ENCODE measurements around the gene PDZK1. TPM values are rescaled to one million over a fixed set of nuclear protein-coding genes. Genes with fewer than 3 reads are reported as not detected.
"Not testable (repeated sequence)": the region's sequence is repeated elsewhere in the genome, so short reads cannot be mapped to it uniquely, and the experiment has no call there.

Gene PDZK1
- polyA plus RNA-seq (2012; ENCODE audit: insufficient read depth, insufficient read length) = not detected

DNA sequence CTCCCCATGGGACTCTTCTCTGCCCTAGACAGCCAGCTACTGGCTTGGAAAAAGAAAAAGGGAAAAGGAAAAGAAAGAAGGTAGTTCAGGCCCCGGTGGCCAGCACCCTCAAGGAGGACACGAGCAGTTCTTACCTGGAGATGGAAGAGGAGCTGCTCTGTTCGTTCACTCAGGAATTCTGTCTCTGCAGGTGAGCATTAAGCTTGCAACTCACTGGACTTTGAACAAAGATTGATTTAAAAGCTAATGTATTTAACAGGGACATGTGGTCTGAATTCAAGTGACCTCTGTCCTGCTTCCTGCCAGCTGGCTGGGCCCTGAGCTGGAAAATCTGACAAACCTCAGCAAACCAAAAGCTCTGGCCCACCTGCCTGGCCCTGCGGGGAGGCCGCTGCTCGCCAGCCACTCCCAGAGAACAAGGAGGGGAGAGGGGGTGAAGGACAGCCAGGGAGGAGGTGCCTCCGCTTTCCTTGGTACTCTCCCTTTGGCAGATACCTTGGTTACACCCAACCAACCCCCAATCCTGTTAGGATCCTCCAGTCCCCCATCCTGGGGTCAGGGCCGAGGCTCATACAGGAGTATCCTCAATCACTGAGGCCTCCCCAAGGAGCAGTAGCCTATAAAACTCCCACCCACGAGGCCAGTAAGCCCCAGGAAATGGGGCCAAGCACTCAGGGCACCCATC, at the start of gene PDZK1:
TSS of gene PDZK1 (minus strand) at position 186 of the 685 bp plus-strand sequence. CDS start 19,347 bp downstream, outside the sequence.
- DNase-seq (ENCODE audit: low read depth, low spot score) = no peak
- no peak within 1 kb of the TSS for H3K4me3 ChIP-seq (ENCODE audit: low read length)

DNA sequence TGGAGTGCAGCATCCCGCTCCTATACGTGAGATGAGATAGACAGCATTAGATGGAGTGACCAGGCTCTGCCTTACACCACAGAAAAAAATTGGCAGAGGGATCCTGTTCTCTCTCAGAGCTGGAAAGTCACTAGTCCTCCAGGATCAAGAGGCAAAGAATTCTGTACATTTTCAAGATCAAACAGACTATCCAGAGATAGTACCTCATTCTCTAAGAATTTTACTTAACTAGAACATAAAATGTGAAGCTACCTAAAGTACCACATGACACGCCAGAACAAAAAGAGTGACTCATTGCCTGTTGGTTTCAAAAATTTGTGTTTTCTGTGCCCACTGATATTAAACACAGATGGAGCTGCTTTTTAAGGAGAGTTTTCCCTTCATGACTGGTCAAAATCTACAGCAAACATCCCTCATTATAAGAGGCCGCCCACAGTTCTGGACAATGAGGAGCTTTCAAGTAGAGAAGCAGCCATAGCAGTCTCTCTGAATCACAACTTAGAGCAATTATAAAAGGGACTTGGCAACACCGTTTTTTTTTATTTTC, 44.4 kb upstream of the PDZK1 start:
- DNase-seq (ENCODE audit: low read depth, low spot score) = no peak
- H3K4me3 ChIP-seq (ENCODE audit: low read length) = no peak overlapping the region

DNA sequence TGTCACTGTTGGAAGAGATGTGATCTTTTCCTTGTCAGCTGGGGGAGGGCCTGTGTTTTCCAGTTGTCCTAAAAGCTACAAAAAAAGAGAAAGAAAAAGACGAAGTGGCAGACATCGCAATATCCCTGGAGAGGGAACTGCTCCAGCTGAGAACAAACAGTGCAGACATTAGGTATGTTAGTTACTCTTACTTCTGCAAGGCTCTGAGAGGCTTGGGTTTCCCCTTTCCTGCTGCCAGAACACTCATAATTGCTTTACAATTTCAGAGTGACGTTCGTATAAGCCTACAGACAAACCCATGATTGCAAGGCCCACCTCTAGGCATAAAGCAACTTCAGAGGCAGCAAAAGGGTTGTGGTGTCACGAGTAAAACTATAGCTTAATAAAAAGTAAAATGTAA, 43.3 kb upstream of the PDZK1 start:
- no peak overlapping the region for H3K4me3 ChIP-seq (ENCODE audit: low read length)
- no peak for DNase-seq (ENCODE audit: low read depth, low spot score)

DNA sequence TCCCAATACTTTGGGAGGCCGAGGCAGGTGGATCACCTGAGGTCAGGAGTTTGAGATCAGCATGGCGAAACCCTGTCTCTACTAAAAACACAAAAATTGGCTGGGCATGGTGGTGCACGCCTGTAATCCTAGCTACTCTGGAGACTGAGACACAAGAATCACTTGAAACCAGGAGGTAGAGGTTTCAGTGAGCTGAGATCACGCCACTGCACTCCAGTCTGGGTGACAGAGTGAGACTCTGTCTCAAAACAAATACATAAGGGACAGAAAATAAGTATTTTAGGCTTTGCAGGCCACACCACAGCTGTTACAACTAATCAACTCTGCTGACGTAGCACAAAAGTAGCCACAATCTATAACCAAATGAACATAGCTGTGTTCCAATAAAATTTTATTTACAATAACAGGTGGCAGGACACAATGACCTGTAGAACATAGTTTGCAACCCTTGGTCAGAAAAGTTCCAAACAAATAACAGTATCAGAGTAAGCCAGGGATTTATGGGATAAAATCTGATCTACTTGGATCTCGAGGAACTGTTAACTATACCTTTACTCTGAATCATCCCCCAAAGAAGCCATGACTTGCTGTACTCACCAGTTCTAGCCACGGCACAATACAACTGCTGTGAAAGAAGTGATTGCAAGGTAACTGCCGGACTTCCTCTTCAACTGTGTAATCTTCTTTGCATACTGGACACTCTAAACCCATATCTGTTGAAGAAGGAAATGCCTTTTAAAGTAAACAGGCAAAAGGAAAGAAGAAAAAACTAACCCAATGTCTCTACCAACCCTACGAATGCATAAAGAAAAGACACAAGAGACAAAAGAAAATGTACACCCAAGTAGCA, 40.5 kb upstream of the PDZK1 start:
- no peak overlapping the region for H3K4me3 ChIP-seq (ENCODE audit: low read length)
- DNase-seq (ENCODE audit: low read depth, low spot score) = no peak

DNA sequence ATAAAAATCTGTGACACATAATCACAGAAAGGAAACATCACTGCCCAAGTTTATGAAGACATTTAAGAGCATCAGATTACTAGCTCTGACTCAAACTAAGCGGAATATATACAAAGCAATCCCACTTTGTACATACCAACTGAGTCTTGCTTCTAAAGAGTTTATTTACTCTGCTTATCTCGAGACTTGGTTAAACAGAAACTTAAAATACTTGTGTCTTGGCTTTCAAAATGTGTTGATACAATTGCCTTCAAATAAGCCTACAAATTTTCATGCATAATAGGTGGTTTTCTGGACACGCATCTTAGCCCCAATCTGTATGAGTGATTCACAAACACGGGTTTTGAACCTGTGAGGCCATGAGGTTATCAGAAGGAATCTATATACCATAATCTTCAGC, 33.1 kb upstream of the PDZK1 start:
- no peak for DNase-seq (ENCODE audit: low read depth, low spot score)

DNA sequence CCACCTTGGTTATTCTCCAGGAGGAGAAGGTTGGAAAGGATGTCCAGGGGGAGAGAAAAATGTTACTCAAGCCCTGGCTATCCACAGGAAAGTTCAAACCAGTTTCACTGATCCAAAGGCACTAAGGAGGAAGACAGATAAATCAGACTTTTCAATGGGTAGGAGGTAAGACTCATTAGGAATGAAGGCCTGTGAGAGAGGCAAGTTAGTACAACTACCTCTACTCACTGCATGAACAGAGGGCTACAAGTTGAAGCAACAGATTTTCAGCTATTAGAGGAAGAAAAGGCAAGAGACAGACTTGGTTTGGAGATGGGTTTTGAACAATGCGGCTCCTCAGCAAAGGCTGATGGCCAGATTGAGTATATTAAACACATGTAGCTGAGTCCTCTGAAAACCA, 29.0 kb upstream of the PDZK1 start:
- no peak for DNase-seq (ENCODE audit: low read depth, low spot score)
- no peak overlapping the region for H3K4me3 ChIP-seq (ENCODE audit: low read length)

More for the DNA sequence above, 33.1 kb upstream of the PDZK1 start:
- no peak overlapping the region for H3K4me3 ChIP-seq (ENCODE audit: low read length)

DNA sequence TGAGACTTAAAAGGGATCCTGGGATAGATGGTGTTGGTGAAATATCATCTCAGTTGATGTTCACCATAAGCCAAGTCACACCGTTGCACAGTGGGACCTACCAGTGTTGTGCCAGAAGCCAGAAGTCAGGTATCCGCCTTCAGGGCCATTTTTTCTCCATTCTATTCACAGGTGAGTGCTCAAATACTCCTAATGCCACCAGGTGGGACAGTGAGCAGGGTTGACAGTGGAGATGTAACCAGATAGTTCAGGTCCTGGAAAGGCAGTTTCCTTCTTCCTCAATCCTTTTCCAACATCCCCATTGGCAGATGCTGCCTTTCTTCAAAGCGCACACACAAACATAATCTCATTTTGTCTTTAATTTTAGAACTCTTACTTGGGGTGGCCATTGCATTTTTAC, 23.7 kb upstream of the PDZK1 start:
- H3K4me3 ChIP-seq (ENCODE audit: low read length) = no peak overlapping the region
- DNase-seq (ENCODE audit: low read depth, low spot score) = no peak

DNA sequence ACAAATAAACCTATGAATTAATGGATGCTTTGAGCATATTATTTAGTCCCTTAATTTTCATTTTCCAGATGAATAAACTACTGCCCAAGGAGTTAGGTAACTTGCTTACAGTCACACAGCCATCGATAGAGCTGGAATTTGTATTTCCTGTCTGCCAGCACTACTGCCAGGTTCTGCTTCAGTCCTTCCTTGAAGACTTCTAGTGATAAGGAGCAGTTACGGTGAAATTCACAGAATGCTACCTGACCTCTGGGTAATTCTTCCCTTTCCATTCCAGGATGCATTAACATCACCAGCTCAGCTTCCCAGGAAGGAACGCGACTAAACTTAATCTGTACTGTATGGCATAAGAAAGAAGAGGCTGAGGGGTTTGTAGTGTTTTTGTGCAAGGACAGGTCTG, 23.3 kb upstream of the PDZK1 start:
- no peak for DNase-seq (ENCODE audit: low read depth, low spot score)
- H3K4me3 ChIP-seq (ENCODE audit: low read length) = no peak overlapping the region

DNA sequence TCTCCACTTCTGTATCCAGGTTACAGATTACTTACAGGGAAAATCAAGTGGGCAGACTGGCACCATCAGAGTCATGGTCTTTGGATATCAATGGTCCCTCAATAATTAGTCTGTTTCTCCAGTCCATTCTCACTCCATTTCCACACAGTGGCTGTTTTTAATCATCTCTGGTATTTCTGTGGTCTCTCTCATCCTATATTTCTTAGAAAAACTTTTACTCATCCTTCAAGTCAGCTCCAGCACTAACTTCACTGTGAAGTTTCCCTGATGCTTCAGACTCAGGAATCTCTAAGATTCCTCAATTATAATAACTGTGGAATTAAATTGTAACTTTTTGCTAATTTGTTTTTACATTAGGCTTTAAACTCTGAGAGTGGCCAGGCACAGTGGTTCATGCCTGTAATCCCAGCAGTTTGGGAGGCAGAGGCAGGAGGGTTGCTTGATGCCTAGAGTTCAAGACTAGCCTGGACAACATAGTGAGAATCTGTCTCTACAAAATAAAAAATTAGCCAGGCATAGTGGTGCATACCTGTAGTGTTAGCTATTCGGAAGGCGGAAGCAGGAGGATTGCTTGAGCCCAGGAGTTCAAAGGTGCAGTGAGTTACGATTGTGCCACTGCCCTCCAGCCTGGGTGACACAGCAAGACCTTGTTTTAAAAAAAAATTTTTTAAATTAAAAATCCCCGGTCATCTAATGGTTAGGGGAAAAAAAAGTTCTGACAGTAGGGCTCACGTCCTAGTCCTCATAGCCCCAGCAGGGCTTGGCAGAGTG, 22.7 kb upstream of the PDZK1 start:
- no peak for DNase-seq (ENCODE audit: low read depth, low spot score)
- no peak overlapping the region for H3K4me3 ChIP-seq (ENCODE audit: low read length)

DNA sequence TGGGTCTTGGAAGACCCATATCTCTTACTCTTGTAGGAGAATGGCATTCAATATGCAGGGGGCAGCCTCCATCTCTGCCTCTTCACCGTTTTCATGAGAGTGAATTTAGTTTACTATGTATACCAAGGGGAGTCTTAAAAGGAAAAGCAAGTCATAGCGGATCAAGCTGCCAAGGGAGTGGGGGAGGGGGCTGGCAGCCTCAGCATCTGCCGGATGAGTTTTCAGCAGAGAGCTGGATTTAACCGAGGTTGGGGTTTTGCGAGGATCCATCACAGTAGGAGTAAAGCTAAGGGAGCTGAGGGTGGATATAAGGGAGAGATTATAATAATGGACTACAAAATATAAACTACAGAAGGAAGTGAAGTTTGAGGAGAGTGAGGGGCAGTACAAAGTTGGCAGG, 22.0 kb upstream of the PDZK1 start:
- H3K4me3 ChIP-seq (ENCODE audit: low read length) = no peak overlapping the region
- no peak for DNase-seq (ENCODE audit: low read depth, low spot score)

DNA sequence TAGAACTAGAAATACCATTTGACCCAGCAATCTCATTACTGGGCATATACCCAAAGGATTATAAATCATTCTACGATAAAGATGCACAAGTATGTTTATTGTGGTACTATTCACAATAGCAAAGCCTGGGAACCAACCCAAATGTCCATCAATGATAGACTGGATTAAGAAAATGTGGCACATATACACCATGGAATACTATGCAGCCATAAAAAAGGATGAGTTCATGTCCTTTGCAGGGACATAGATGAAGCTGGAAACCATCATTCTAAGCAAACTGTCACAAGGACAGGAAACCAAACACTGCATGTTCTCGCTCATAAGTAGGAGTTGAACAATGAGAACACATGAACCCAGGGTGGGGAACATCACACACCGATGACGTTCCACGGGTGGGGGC, 19.0 kb upstream of the PDZK1 start:
- H3K4me3 ChIP-seq (ENCODE audit: low read length); DNase-seq (ENCODE audit: low read depth, low spot score): not testable (repeated sequence)

DNA sequence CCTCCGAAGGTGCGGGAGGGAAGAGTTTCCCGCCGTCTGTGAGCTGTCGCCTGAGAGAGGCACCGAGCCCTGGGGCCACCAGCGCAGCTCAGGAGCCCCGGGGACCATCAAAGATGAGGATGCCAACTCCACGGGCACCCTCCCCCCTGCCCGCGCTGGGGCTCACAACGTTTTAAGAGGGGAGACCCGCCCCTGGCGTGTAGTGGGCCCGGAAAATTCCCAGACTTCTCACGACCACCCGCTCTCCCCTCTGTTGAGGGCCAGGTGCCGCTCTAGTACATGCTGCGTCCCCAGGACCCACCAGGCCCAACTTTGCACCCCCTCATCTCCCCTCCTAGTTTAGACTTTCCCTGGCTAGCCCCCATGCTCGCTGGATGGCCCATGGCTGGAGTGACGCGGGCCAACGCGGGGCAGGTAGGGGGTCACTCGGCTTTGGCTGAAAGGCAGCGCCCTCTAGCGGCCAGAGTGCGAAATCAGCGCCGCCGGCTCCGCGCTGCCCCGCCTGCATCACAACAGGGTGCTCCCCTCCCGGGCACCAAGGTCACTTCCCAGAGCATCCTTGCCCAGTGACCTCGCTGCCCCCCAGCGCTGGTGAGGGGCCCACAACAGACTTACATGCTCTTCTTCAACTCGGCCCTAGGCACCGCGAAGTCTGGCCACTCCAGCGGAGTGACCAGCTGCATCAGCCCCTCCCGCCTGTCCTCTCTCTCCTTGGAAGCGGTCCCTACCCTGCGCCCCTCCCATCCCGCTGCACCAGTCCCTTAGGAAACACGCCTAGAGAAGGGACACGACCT, 13.9 kb upstream of the PDZK1 start:
- no peak overlapping the region for H3K4me3 ChIP-seq (ENCODE audit: low read length)
- no peak for DNase-seq (ENCODE audit: low read depth, low spot score)

DNA sequence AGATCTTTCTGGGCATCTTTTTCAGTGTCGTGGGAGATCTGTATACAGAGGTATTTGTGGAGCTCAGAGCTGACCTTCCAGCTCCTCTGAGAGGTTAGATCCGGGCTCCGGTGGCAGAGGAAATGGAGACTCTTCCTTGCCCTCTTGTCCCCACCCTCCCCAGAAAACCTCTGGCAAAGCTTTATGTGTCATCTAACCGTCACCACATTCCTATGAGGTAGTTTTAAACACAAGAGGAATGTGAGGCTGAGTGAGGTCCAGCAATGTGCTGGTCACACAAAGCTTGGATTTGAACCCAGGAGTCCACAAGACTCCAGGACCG, 13.3 kb upstream of the PDZK1 start:
- no peak overlapping the region for H3K4me3 ChIP-seq (ENCODE audit: low read length)

DNA sequence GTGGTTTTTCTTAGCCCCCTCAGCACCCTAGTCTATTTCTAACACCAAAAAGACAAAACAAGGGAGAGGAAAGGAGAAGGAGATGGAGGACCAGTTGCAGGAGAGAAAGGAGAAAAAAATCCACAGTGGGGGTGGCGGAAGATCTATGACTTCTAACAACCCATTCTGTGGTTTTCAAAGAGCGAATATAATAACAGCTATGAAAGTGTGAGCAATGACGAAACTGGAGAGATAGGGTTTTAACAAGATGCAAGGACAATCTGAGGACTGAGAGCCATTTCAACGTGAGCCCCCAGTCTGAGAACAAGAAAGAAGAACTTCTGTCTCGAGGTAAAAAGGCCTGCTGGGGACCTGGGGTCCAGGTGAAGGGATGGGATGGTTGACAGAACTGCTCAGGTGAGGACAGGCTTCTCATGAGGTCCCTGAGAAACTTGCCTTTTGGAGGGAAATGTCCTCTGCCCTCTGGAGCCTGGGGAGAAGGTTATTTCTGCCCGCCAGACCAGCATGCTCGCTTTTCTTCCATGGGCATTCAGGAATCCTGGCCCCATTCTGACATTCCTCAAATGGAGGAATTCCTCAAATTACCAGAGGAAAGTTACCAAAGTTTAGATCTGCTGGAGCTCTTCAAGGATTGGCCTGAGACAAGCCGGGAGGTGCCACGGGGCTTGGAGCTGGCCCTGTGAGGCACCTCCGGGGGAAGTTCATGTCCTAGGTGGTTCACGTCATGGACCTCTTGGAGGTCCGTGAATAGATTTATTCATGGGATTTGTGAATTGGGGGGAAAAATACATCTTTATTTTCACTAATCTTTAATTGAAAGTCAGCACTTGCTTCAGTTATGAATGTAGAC, 12.3 kb upstream of the PDZK1 start, which contains the start of gene CD160:
TSS of gene CD160 (plus strand) at position 270 of the 850 bp plus-strand sequence. CDS start 8,829 bp downstream, outside the sequence.
- H3K4me3 ChIP-seq (ENCODE audit: low read length) = no peak within 1 kb of the TSS
- DNase-seq (ENCODE audit: low read depth, low spot score) = no peak

More for the DNA sequence above, 13.3 kb upstream of the PDZK1 start:
- DNase-seq (ENCODE audit: low read depth, low spot score) = no peak

DNA sequence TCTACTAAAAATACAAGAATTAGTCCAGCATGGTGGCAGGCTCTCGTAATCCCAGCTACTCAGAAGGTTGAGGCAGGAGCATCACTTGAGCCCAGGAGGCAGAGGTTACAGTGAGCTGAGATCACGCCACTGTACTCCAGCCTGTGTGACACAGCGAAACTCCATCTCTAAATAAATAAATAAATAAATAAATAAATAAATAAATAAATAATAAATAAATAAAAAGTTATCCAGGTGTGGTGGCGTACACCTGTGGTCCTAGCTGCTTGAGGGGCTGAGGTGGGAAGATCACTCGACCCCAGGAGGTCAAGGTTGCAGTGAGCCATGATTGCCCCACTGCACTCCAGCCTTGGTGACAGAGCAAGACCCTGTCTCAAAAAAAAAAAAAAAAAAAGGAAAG, 11.3 kb upstream of the PDZK1 start:
- DNase-seq (ENCODE audit: low read depth, low spot score) = not testable (repeated sequence)

DNA sequence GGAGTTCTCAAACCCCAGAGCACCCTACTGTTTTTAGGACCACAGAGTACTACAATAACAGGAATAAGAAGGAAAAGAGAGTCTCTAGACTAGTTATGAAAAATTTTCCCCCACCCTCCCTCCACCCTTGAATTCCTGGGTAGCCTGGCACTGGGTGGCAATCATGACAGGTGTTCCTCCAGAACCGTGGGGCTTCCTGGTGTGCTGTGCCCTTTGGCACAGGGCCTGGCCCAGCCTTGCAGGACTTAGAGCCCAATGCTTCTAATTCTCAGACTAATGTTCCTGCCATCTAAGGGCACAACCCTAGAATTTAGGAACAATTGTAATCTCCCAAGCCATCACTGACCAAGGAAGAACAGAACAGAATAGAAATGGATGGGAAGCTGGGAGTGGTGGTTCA, 10.7 kb upstream of the PDZK1 start:
- DNase-seq (ENCODE audit: low read depth, low spot score) = no peak
- no peak overlapping the region for H3K4me3 ChIP-seq (ENCODE audit: low read length)

More for the DNA sequence above, 11.3 kb upstream of the PDZK1 start:
- H3K4me3 ChIP-seq (ENCODE audit: low read length) = not testable (repeated sequence)

DNA sequence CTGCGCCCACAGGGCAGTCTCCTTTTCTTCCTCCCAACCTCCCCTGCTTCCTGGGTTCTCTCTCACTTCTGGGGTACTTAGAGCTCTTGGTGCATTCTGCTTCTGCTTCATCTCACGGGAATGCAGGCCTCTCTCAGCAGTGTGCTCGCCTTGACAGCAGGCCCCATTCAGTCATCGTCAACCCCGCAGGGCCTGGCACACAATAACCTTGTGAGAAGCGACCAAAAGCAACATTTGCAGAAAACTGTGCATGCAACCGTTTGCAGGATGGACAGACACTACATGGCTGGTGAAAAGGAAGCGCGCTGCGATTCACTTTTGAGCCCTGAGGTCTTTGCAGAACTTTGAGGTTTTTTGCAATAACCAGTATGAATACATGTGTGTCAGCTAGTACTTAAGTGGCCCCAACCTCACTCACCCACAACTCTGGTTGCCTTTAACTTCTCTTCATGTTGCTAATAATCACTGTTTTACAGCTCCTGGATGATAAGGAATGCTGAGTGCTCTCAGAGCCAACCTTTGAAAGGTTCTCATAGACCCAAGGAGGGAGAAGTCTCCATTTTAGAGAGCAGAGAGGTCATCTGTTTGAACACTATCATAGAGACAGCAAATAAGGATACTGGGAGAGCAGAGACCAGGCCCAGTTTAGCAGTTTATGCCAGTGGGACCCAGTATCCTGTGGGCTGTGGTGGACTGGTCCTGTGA, 9.6 kb upstream of the PDZK1 start:
- no peak for DNase-seq (ENCODE audit: low read depth, low spot score)
- H3K4me3 ChIP-seq (ENCODE audit: low read length) = no peak overlapping the region

Measured in Jurkat, Clone E6-1 (cell line).